Fibroblast of lung (primary cell): Measurements from ENCODE around the gene TTLL12. TPM values are rescaled to one million over a fixed set of nuclear protein-coding genes. Genes with fewer than 3 reads are reported as not detected.

Source experiments
- DNase-seq, 2 donors: peaks; one replicate each; pipeline versions ENCODE4 v3.0.0 to v3.0.0-alpha.2; 2010; ENCODE audit warnings: low read depth in 2 of 2
- H2AFZ ChIP-seq: 2 replicates; pipeline ENCODE4 v1.5.1; 2012; ENCODE audit warnings: low read length, control low read depth, inconsistent platforms
- H3K27ac ChIP-seq: 2 replicates; pipeline ENCODE4 v1.5.1; 2011; ENCODE audit warnings: low read length, control low read depth; ENCODE audit not compliant: insufficient read depth
- H3K27me3 ChIP-seq: 2 replicates; pipeline ENCODE4 v1.5.1; 2011; ENCODE audit warnings: mild to moderate bottlenecking, low read length; ENCODE audit not compliant: control insufficient read depth, insufficient read depth
- H3K36me3 ChIP-seq: 2 replicates; pipeline ENCODE4 v1.5.1; 2011; ENCODE audit warnings: low read length; ENCODE audit not compliant: control insufficient read depth, insufficient read depth
- H3K4me1 ChIP-seq: 2 replicates; pipeline ENCODE4 v1.5.1; 2011; ENCODE audit warnings: low read length; ENCODE audit not compliant: control insufficient read depth, insufficient read depth; ENCODE audit errors: extremely low read depth
- H3K4me2 ChIP-seq: 2 replicates; pipeline ENCODE4 v1.5.1; 2011; ENCODE audit warnings: low read length, control low read depth; ENCODE audit not compliant: insufficient read depth; ENCODE audit errors: extremely low read depth
- H3K4me3 ChIP-seq, 4 experiments: fragments of 200-600 bp in 1 of 4; sonication (generic) in 1 of 4; replicated peaks in 1 of 4; 2 replicates each; pipeline ENCODE4 v1.5.1; 2011 to 2016; ENCODE audit warnings: low read length in 4 of 4, low read depth in 3 of 4, mild to moderate bottlenecking in 3 of 4, control low read depth in 2 of 4, inconsistent platforms in 1 of 4, mixed read lengths in 1 of 4; ENCODE audit not compliant: insufficient read depth in 1 of 4; ENCODE audit errors: control extremely low read depth in 1 of 4
- H3K79me2 ChIP-seq: 2 replicates; pipeline ENCODE4 v1.5.1; 2012; ENCODE audit warnings: mild to moderate bottlenecking, low read length, inconsistent platforms; ENCODE audit not compliant: control insufficient read depth, insufficient read depth
- H3K9ac ChIP-seq: 2 replicates; pipeline ENCODE4 v1.5.1; 2011; ENCODE audit warnings: mild to moderate bottlenecking, low read length, control low read depth; ENCODE audit not compliant: insufficient read depth
- H3K9me3 ChIP-seq: 2 replicates; pipeline ENCODE4 v1.5.1; 2012; ENCODE audit warnings: low read depth, low read length; ENCODE audit not compliant: control insufficient read depth, insufficient read depth
- H4K20me1 ChIP-seq: 2 replicates; pipeline ENCODE4 v1.5.1; 2011; ENCODE audit warnings: low read length; ENCODE audit not compliant: control insufficient read depth, insufficient read depth; ENCODE audit errors: extremely low read depth
- EZH2 ChIP-seq: IDR thresholded peaks from 2 replicates; pipeline ENCODE4 v1.5.1; 2012; ENCODE audit warnings: low read length, control low read depth, mild to moderate bottlenecking; ENCODE audit errors: missing control alignments
- polyA plus RNA-seq, 2 donors: library from polyadenylated mRNA; depleted of rRNA in 1 of 2; stranded (reverse) in 1 of 2; unstranded in 1 of 2; fragments of >200 nt; gene quantifications; 2 replicates each; pipeline ENCODE4 v1.2.1, GENCODE V29; 2011 to 2012; ENCODE audit warnings: missing spikeins in 1 of 2
- total RNA-seq: library from RNA; depleted of rRNA; stranded (reverse); fragments of >200 nt; gene quantifications from 2 replicates; pipeline ENCODE4 v1.2.1, GENCODE V29; 2014
- TF ChIP-seq, protein P1 (sequence below), 2 donors: IDR thresholded peaks in 1 of 2; conservative IDR thresholded peaks in 1 of 2; 1 replicate in 1 of 2; 2 replicates in 1 of 2; pipeline ENCODE4 v1.5.1; 2011 to 2012; ENCODE audit warnings: low read length in 2 of 2, control low read depth in 1 of 2, inconsistent platforms in 1 of 2, low read depth in 1 of 2, mild to moderate bottlenecking in 1 of 2

TTLL12 gene
- total and polyA plus RNA-seq, 2 donors (not counting 1 experiment from before 2014, with no cell fraction given), result 6.0 to 14.7 TPM

DNA sequence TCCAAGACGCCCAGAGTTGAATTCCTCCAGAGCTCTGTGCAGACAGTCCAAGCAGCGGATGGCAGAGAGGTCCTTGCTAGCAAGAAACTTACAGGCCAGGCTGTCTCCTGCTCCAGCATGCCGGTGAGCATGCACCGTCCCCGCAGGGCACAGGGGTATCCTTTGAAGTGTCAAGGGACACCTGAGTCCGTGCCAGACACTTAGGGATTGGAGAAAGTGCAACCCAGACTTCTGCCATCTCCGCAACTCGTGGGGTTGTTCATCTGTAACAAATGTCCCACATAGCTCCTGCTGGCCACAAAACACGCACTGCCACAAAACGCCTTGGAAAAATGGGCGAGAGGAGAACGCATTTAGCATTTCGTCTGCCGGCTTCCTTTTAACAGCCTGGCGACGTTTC, 22.3 kb downstream of the TTLL12 start:
- H3K27me3 ChIP-seq, result no peaks in the 10 kb centered on the region
- DNase-seq, result no peak
- H3K4me1 ChIP-seq, result peaks cover 11% of the 10 kb centered on the region
- no peak overlapping the region for H3K9ac ChIP-seq
- H3K27ac ChIP-seq, result no peak overlapping the region
- H3K4me2 ChIP-seq, result no peak overlapping the region
- TF ChIP-seq, protein P1, sequence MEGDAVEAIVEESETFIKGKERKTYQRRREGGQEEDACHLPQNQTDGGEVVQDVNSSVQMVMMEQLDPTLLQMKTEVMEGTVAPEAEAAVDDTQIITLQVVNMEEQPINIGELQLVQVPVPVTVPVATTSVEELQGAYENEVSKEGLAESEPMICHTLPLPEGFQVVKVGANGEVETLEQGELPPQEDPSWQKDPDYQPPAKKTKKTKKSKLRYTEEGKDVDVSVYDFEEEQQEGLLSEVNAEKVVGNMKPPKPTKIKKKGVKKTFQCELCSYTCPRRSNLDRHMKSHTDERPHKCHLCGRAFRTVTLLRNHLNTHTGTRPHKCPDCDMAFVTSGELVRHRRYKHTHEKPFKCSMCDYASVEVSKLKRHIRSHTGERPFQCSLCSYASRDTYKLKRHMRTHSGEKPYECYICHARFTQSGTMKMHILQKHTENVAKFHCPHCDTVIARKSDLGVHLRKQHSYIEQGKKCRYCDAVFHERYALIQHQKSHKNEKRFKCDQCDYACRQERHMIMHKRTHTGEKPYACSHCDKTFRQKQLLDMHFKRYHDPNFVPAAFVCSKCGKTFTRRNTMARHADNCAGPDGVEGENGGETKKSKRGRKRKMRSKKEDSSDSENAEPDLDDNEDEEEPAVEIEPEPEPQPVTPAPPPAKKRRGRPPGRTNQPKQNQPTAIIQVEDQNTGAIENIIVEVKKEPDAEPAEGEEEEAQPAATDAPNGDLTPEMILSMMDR (conservative IDR thresholded peaks at IDR 0.05 in 1 of 2, IDR thresholded peaks at IDR 0.05 in 1 of 2; ENCODE audit: low read depth in 1 of 2, low read length in 2 of 2), result no peak
- no peak for TF ChIP-seq EZH2
- H2AFZ ChIP-seq, result no peak overlapping the region
- H3K36me3 ChIP-seq, result peaks cover 6% of the 10 kb centered on the region
- H3K79me2 ChIP-seq, result no peaks in the 10 kb centered on the region
- no peak overlapping the region for H3K4me3 ChIP-seq
- no peaks in the 10 kb centered on the region for H3K9me3 ChIP-seq
- no peaks in the 10 kb centered on the region for H4K20me1 ChIP-seq

DNA sequence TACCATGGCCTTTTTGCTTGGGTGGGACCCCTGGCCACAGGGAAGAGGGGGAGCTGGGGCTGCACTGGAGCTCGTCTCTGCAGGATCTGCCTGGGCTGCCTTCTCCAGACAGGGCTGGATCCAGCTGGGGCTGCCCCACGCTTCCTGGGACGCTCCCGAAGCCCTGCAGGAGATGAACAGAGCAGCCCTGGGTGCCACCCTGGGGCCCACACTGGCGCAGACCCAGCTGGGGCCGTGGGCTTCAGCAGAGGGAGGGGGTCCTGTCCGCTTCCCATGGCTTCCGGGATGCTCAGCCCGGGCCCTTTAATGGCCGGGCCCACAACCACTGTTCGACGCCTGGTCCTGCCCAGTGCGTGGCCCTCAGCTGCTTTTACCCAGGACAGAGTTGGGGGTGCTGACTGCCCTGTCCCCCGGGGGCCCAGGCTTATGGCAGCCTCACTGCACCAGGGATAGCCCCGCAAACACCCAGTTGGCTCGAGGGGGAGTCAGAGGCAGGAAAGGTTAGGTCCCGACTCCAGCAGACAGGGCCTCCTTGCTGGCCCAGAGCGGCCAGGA, 23.6 kb downstream of the TTLL12 start:
- Histone ChIP-seq H3K27ac (no peak overlapping the region), H4K20me1 (no peaks in the 10 kb centered on the region), H3K4me1 (peaks cover 11% of the 10 kb centered on the region), H2AFZ (no peak overlapping the region), H3K27me3 (no peaks in the 10 kb centered on the region), H3K9ac (no peak overlapping the region), H3K79me2 (peaks cover 2% of the 10 kb centered on the region), H3K36me3 (peaks cover 6% of the 10 kb centered on the region), H3K4me2 (no peak overlapping the region), H3K9me3 (no peaks in the 10 kb centered on the region), H3K4me3 (no peak overlapping the region)
- TF ChIP-seq, protein P1 (conservative IDR thresholded peaks at IDR 0.05 in 1 of 2, IDR thresholded peaks at IDR 0.05 in 1 of 2; ENCODE audit: low read depth in 1 of 2, low read length in 2 of 2), result no peak
- no peak for TF ChIP-seq EZH2
- DNase-seq, result no peak

DNA sequence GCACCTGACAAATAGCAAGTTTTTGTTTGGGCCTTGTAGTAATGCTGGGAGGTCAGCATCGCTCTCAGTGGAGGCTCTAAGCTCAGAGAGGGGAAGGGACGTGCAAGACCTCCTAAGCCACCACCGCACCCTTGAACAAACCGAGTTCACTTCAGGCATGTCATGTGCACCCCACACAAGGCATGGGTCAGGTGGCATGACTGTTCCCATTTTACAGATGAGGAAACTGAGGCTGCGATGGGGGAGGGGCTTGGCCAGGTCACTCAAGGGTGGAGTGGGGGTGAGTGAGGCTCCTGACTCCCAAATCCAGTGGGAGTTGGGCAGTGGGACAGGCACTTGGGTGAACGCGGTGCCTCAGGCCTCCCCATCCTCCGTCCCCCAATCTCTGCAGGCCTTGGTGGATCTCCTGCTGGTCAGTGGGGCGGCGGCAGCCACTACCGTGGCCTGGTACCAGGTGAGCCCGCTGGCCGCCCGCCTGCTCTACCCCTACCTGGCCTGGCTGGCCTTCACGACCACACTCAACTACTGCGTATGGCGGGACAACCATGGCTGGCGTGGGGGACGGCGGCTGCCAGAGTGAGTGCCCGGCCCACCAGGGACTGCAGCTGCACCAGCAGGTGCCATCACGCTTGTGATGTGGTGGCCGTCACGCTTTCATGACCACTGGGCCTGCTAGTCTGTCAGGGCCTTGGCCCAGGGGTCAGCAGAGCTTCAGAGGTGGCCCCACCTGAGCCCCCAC, 24.4 kb downstream of the TTLL12 start:
- no peaks in the 10 kb centered on the region for H3K27me3 ChIP-seq
- H3K9me3 ChIP-seq, result no peaks in the 10 kb centered on the region
- no peak for TF ChIP-seq EZH2
- TF ChIP-seq, protein P1 (conservative IDR thresholded peaks at IDR 0.05 in 1 of 2, IDR thresholded peaks at IDR 0.05 in 1 of 2; ENCODE audit: low read depth in 1 of 2, low read length in 2 of 2), result no peak
- no peaks in the 10 kb centered on the region for H4K20me1 ChIP-seq
- no peak overlapping the region for H3K9ac ChIP-seq
- no peak for DNase-seq
- peaks cover 11% of the 10 kb centered on the region for H3K4me1 ChIP-seq
- no peak overlapping the region for H3K4me2 ChIP-seq
- peaks cover 6% of the 10 kb centered on the region for H3K36me3 ChIP-seq
- H3K79me2 ChIP-seq, result peaks cover 2% of the 10 kb centered on the region
- no peak overlapping the region for H3K27ac ChIP-seq
- H2AFZ ChIP-seq, result no peak overlapping the region
- no peak overlapping the region for H3K4me3 ChIP-seq
